GM10266 (cell line): ENCODE measurements around the gene RAD52.

Experiments
- DNase-seq: peaks from one replicate; pipeline ENCODE4 v3.0.0; 2012; ENCODE audit errors: extremely low spot score
- TF ChIP-seq, protein P1 (sequence below): IDR thresholded peaks from 2 replicates; pipeline ENCODE4 v1.5.1; 2012; ENCODE audit warnings: mild to moderate bottlenecking, low read depth; ENCODE audit not compliant: control insufficient read depth, insufficient read depth; ENCODE audit errors: missing control alignments

The RAD52 gene

DNA sequence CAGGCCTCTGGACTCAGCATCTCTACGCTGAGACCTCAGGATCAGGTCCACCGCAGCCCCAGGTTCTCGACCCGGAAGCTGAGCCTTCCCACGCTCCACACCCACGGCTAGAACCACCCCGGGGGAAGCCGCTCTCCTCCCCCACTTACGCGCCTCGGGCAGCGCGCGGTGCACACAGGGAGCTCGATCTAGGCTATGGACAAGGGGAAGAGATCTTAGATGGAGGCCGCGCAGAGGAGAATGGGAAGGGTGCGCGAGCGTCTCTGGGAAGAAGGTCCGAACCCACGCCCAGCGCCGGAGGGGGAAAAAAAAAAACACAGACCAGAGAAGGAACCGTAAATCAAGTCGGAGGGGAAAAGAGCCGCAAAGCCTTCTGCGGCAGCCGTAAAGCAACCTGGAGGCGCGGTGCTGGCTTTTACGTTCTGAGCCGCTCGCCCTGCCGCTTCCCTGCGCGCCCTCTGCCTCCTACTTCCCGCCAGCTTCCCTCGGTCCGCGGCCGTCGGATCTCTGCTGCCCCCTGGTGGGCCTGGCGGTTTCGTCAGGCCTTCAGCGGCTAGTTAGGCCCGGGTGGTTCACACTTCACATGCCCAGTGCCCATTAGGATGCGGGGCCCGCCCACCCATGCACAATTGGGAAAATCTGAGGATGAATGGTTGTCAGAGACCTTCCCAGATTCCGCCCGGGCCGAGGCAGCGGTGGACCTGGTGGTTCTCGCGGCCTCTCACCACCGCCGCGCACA, at the start of gene RAD52:
TSS of gene RAD52 (minus strand) at position 242 of the 739 bp plus-strand sequence. CDS start 16,636 bp downstream, outside the sequence.
- peak; percentile 87 for DNase-seq
- TF ChIP-seq, protein P1, sequence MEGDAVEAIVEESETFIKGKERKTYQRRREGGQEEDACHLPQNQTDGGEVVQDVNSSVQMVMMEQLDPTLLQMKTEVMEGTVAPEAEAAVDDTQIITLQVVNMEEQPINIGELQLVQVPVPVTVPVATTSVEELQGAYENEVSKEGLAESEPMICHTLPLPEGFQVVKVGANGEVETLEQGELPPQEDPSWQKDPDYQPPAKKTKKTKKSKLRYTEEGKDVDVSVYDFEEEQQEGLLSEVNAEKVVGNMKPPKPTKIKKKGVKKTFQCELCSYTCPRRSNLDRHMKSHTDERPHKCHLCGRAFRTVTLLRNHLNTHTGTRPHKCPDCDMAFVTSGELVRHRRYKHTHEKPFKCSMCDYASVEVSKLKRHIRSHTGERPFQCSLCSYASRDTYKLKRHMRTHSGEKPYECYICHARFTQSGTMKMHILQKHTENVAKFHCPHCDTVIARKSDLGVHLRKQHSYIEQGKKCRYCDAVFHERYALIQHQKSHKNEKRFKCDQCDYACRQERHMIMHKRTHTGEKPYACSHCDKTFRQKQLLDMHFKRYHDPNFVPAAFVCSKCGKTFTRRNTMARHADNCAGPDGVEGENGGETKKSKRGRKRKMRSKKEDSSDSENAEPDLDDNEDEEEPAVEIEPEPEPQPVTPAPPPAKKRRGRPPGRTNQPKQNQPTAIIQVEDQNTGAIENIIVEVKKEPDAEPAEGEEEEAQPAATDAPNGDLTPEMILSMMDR: peak; percentile 97

DNA sequence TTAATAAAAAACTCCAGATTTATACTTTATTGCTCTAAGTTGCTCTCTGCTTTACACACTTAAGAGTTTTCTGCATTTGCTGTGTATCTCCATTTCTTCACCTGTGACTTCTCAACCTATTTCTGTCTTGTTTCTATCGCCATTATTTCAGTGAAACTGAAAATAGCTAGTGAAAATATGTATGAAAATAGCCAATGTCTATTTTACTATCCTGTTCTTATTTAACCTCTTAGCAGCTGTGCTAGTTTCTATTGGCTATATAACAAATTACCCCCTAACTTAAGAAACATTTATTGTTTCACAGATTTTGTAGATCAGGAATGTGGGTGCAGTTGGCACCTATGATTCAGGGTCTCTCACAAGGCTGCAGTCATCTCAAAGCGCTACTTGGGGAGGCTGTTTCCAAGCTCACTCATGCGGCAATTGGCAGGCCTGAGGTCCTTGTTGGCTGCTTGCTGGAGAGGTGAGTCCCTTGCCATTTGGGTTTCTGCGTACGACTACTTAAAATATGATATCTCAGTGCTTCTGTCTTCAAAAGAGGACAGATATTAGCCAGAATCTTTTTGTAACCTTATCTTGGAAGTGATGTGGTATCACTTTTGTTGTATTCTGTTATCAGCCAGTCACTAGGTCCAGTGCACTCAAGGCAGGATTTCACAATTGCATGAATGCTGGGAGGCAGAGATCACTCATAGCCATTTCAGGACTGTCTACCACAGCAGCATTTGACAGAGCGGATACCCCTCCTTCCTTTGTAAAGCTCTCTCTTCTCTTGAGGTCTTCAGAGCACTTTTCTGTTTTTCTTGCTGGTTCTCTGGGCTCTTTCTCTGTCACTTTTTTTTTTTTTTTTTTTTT, 48.8 kb upstream of the RAD52 start:
- TF ChIP-seq, protein P1: no peak
- peak; percentile 44 for DNase-seq

DNA sequence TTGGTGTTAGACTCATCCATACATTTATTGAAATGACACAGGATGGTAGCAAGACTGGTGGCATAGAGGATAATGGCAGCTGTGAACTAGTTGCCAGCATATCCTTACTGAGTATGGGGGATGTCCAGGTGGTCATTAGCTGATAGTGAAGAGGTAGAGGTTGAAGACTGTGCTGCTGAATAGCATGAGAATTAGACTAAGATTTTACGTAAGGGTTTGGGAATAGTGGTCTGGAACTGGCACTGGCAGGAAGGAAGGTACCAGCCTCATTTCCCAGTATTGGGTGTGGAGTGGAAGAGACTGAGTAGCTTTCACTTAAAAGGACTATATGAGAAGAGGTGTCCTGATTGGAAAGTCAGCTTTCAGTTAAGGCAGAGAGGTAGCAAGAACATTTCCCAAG, 48.0 kb upstream of the RAD52 start:
- TF ChIP-seq, protein P1: no peak
- no peak for DNase-seq

DNA sequence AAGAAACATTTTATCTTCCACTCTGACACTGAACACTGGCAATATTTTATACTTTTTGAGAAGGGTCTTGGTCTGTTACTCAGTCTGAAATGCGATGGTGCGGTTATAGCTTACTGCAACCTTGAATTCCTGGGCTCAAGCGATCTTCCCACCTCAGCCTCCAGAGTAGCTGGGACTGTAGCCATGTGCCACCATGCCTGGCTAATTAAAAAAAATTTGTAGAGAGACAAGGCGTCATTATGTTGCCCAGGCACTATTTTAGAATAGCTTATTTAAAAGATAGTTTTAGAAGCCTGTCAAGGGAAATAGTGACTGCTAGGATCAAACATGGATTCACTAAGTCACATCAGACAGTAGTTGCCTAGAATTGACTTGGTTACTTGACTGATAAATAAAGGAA, 47.4 kb upstream of the RAD52 start:
- TF ChIP-seq, protein P1: no peak
- DNase-seq: no peak

DNA sequence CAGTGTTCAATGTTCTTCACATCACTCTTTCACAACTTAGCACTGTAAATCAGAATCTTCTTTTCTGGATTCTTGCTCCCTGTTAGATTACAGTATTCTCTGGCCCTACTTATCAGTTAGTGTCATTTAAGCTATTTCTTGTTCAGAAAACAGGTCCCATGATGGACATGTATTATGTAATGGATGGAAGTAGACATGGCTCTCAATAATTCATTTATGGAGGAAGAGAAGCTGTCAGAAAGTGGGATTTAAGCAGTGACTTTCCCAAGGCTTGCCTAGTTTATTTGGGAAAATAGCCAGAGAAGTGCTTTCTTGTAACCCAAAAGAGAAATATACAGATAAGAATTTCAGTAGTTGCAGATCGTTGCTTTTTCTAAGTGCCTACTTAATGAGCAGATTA, 43.2 kb upstream of the RAD52 start:
- TF ChIP-seq, protein P1: no peak
- DNase-seq: no peak

DNA sequence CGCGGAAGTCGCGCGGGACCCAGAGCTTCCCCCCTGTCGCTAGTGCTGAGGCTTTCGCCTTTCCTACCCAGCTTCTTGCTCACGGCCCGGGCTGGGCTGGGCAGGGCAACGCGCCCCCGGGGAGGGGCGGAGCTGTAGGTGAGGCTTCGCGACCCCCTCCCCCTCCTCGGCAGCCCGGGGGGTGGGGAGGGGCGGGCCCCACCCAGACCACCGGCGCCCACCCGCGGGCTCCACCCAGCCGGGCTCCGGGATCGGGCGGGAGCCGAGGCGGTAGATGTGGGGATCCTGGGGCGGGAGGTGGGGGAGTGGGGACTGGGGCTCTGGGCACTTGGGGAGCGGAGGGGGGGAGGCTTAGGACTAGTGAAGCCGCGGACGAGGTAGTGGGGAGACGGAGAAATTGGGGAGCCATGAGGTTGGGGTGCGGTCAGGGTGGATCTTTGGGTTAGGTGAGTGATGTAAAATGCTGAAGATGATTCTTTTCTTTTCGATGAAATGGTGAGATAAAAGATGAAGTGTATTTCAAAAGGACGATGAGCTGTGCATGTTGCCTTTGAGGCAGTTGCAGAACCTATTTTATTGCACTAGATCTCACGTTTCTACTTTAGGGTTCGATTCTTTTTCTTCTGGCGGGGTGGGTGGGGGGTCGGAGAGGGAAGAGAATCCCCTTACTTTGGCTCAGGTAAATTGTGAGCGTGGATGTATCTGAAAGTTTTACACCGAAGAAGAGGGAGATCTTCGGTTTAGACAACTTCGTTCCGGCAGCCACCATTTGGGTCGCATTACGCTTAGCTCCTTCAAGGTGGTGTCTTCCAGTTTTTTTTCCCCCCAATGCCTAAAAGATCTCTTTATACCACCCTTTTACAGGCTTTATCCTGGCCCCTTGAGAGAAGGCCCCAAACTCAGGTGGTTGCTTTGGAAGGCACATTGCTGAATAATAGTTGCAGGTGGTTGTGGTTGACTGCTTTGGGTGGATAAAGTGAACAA, 42.1 kb upstream of the RAD52 start:
- TF ChIP-seq, protein P1: no peak
- DNase-seq: no peak
